Pancreas (tissue), 10 donors: Measurements from ENCODE around the gene SIAH2. TPM values are rescaled to one million over a fixed set of nuclear protein-coding genes. Genes with fewer than 3 reads are reported as not detected.

Experiments
- ATAC-seq, 4 donors: fragments of 200-7000 bp; cut with Tn5 transposase; one replicate each; pipeline versions ENCODE4 v1.8.0 to v1.9.1; 2020; ENCODE audit warnings: mild to moderate bottlenecking in 4 of 4, moderate library complexity in 4 of 4
- DNase-seq, 6 donors: peaks; one replicate each; pipeline ENCODE4 v3.0.0-alpha.2; 2020
- FAIRE-seq: peaks from 2 replicates; lab custom pipeline; 2012; peaks lifted over from hg19 to GRCh38; lab: Jason Lieb, UNC
- H3K27ac ChIP-seq, 4 donors: fragments of 200-600 bp; sonication (generic); 1 replicate in 3 of 4; 2 replicates in 1 of 4; pipeline versions ENCODE4 v1.5.0 to v1.8.0; 2020
- H3K27me3 ChIP-seq, 4 donors: fragments of 200-600 bp; one replicate each; pipeline ENCODE4 v1.8.0; 2021
- H3K36me3 ChIP-seq, 3 donors: fragments of 200-600 bp; sonication (generic) in 1 of 3; one replicate each; pipeline versions ENCODE4 v1.5.0 to v1.8.0; 2020 to 2021
- H3K4me1 ChIP-seq, 3 donors: fragments of 200-600 bp; one replicate each; pipeline ENCODE4 v1.8.0; 2021
- H3K4me3 ChIP-seq, 4 donors: fragments of 200-600 bp; sonication (generic) in 2 of 4; one replicate each; pipeline versions ENCODE4 v1.5.0 to v1.8.0; 2020 to 2021
- H3K9me3 ChIP-seq, 4 donors: fragments of 200-600 bp; one replicate each; pipeline ENCODE4 v1.8.0; 2021
- CTCF ChIP-seq, 4 donors: fragments of 200-600 bp; sonication (generic) in 3 of 4; IDR thresholded peaks; one replicate each; pipeline versions ENCODE4 v1.5.0 to v1.8.0; 2021; ENCODE audit warnings: antibody characterized with exemption in 4 of 4
- WGBS, 2 donors: extraction: QIAGEN DNeasy Blood & Tissue Kit; methylation state at CpG; one replicate each; pipeline ENCODE4 v1.1.7; 2013; 5-methylcytosine and 5-hydroxymethylcytosine counted together
- intact Hi-C, 3 donors: fragments of 100-400 bp; cut with DNase I; formaldehyde crosslinking; loops; one replicate each; pipeline versions ENCODE4 v1.11.1 to v1.14.2; 2022
- polyA plus RNA-seq, 2 donors: library from polyadenylated mRNA; stranded (reverse); fragments of 200-250 nt; gene quantifications; one replicate each; pipeline ENCODE4 v1.2.3, GENCODE V29; 2013
- total RNA-seq, 6 donors: library from RNA; stranded (reverse); fragmentation: NEBNext Ultra II Directional in 4 of 6; extraction: Animal tissue kit (Norgen Biotek cat#: 25700) in 4 of 6; gene quantifications; one replicate each; pipeline versions ENCODE4 v1.2.1 to v1.2.4, GENCODE V29; 2021 to 2023
- donor health status: healthy with polysubstance abuse.
- donor health status: DM: no; HTN: no; CAD: no; lungs with moderate emphysema.
- donor health status: DM: no; HTN: no; CAD: no.
- donor health status: control.
- donor health status: control.
- donor health status: Bipolar disorder and iron deficiency.
- donor health status: DM: yes; HTN: yes; CAD: no.
- donor health status: DM: no; HTN: no; CAD: no.
- donor health status: DM: no; HTN: no; CAD: no.
- donor health status: DM: yes; HTN: yes; CAD: no.

Gene SIAH2
- total and polyA plus RNA-seq, 8 donors = 5.5 to 14.9 (median 13.1) TPM

GRCh38 chr3:150744041-150744918, 18.7 kb downstream of the SIAH2 start:
- TF ChIP-seq CTCF (IDR thresholded peaks at IDR 0.05) = no peak
- 35 to 40% methylated on average over 8 of the region's 8 CpGs for WGBS, 2 donors
- Histone ChIP-seq H3K36me3 (no peaks in the 10 kb centered on the region), H3K4me1 (peaks cover 21 to 33% (median 33%) of the 10 kb centered on the region in 3 donors), H3K4me3 (no peak overlapping the region), H3K9me3 (no peaks in the 10 kb centered on the region), H3K27ac (peak overlapping the region in 1 of 4 donors; percentile 15), H3K27me3 (no peaks in the 10 kb centered on the region)
- intact Hi-C loops = no loop called here
- no peak for FAIRE-seq
- peak in 1 of 4 donors; percentile 4 for ATAC-seq
- DNase-seq = no peak

GRCh38 chr3:150743508-150743907, 19.5 kb downstream of the SIAH2 start:
- no peak for DNase-seq
- Histone ChIP-seq H3K36me3 (no peaks in the 10 kb centered on the region), H3K4me1 (peaks cover 19 to 33% (median 28%) of the 10 kb centered on the region in 3 donors), H3K4me3 (no peak overlapping the region), H3K27ac (no peak overlapping the region), H3K27me3 (no peaks in the 10 kb centered on the region), H3K9me3 (no peaks in the 10 kb centered on the region)
- WGBS, 2 donors = 67 to 80% methylated on average over 2 of the region's 2 CpGs
- intact Hi-C loops = no loop called here
- no peak for TF ChIP-seq CTCF (IDR thresholded peaks at IDR 0.05)
- no peak for FAIRE-seq
- ATAC-seq = no peak

- no peak for TF ChIP-seq CTCF (IDR thresholded peaks at IDR 0.05)
- H3K9me3 ChIP-seq = no peaks in the 10 kb centered on the region
- WGBS, 2 donors = 97 to 98% methylated on average over 4 of the region's 4 CpGs
- H3K27me3 ChIP-seq = no peaks in the 10 kb centered on the region
- FAIRE-seq (no peak), ATAC-seq (no peak), DNase-seq (no peak)
- H3K4me1 ChIP-seq = peaks cover 23 to 34% (median 33%) of the 10 kb centered on the region in 3 donors
- no peak overlapping the region for H3K4me3 ChIP-seq
- intact Hi-C loops = no loop called here
- no peaks in the 10 kb centered on the region for H3K36me3 ChIP-seq
- H3K27ac ChIP-seq = no peak overlapping the region
Observed at GRCh38 chr3:150742679-150743078, 20.3 kb downstream of the SIAH2 start.

- 96 to 98% methylated on average over 15 of the region's 15 CpGs for WGBS, 2 donors
- Histone ChIP-seq H3K36me3 (no peaks in the 10 kb centered on the region), H3K9me3 (no peaks in the 10 kb centered on the region), H3K27me3 (no peaks in the 10 kb centered on the region), H3K27ac (no peak overlapping the region), H3K4me3 (no peak overlapping the region), H3K4me1 (peaks cover 20 to 37% (median 35%) of the 10 kb centered on the region in 3 donors)
- FAIRE-seq (no peak), ATAC-seq (no peak), DNase-seq (no peak)
- intact Hi-C loops = no loop called here
- TF ChIP-seq CTCF (IDR thresholded peaks at IDR 0.05) = no peak
Observed at GRCh38 chr3:150742141-150742523, 20.8 kb downstream of the SIAH2 start.
